CD8-positive, alpha-beta memory T cell (primary cell): ENCODE data around the gene SLC37A1. TPM values are rescaled to one million over a fixed set of nuclear protein-coding genes. Genes with fewer than 3 reads are reported as not detected.

Experiments
- CTCF ChIA-PET: fragments of 350-600 bp; sonication (Branson Sonifier 250); formaldehyde crosslinking; loops from one replicate; lab custom pipeline; 2021; ENCODE audit warnings: antibody characterized with exemption; lab: Charles Lee
- POLR2A ChIA-PET: fragments of 350-600 bp; sonication (Branson Sonifier 250); formaldehyde crosslinking; loops from one replicate; lab custom pipeline; 2021; ENCODE audit warnings: antibody characterized with exemption; lab: Charles Lee
- DNase-seq, 5 donors: peaks; one replicate each; pipeline versions ENCODE4 v3.0.0 to v3.0.0-alpha.2; 2020 to 2022; ENCODE audit warnings: mixed read lengths in 1 of 5
- H3K27ac ChIP-seq: one replicate; pipeline ENCODE4 v1.7.0; 2013; ENCODE audit warnings: low read depth, mild to moderate bottlenecking, low read length, moderate library complexity
- H3K27me3 ChIP-seq: 2 replicates; pipeline ENCODE4 v1.7.0; 2013; ENCODE audit warnings: low read length, mild to moderate bottlenecking; ENCODE audit not compliant: insufficient read depth, poor library complexity, severe bottlenecking
- H3K36me3 ChIP-seq: 2 replicates; pipeline ENCODE4 v1.7.0; 2013; ENCODE audit warnings: mild to moderate bottlenecking, low read length, moderate library complexity; ENCODE audit not compliant: insufficient read depth
- H3K4me1 ChIP-seq: 2 replicates; pipeline ENCODE4 v1.7.0; 2013; ENCODE audit warnings: mild to moderate bottlenecking, low read length, moderate library complexity; ENCODE audit not compliant: insufficient read depth
- H3K4me3 ChIP-seq: 2 replicates; pipeline ENCODE4 v1.7.0; 2013; ENCODE audit warnings: mild to moderate bottlenecking, low read length
- H3K9me3 ChIP-seq: 2 replicates; pipeline ENCODE4 v1.7.0; 2013; ENCODE audit warnings: mild to moderate bottlenecking, low read length
- H3K27ac Mint-ChIP-seq, 8 donors: one replicate each; pipeline ENCODE4 v1.8.0; 2020 to 2021; ENCODE audit warnings: mixed read lengths in 8 of 8, mild to moderate bottlenecking in 6 of 8, inconsistent platforms in 3 of 8, moderate library complexity in 3 of 8
- H3K27me3 Mint-ChIP-seq, 2 donors: one replicate each; pipeline ENCODE4 v1.8.0; 2020 to 2021; ENCODE audit warnings: mixed read lengths in 2 of 2, mild to moderate bottlenecking in 1 of 2, moderate library complexity in 1 of 2
- H3K36me3 Mint-ChIP-seq, 3 donors: one replicate each; pipeline ENCODE4 v1.8.0; 2020 to 2021; ENCODE audit warnings: mixed read lengths in 3 of 3, inconsistent platforms in 1 of 3, mild to moderate bottlenecking in 1 of 3
- H3K4me1 Mint-ChIP-seq, 3 donors: one replicate each; pipeline ENCODE4 v1.8.0; 2020 to 2021; ENCODE audit warnings: mixed read lengths in 3 of 3, inconsistent platforms in 1 of 3, mild to moderate bottlenecking in 1 of 3
- H3K4me3 Mint-ChIP-seq, 7 donors: one replicate each; pipeline ENCODE4 v1.8.0; 2020 to 2021; ENCODE audit warnings: mixed read lengths in 7 of 7, mild to moderate bottlenecking in 6 of 7, moderate library complexity in 4 of 7, inconsistent platforms in 2 of 7
- H3K9me3 Mint-ChIP-seq, 5 donors: one replicate each; pipeline ENCODE4 v1.8.0; 2020 to 2022; ENCODE audit warnings: mixed read lengths in 5 of 5, mild to moderate bottlenecking in 3 of 5, moderate library complexity in 2 of 5, inconsistent platforms in 1 of 5
- polyA plus RNA-seq: library from polyadenylated mRNA; unstranded; fragments of 300-500 nt; fragmentation: Illumina TruSeq; gene quantifications from one replicate; pipeline ENCODE4 v1.2.3, GENCODE V29; 2021
- total RNA-seq, 2 experiments: library from RNA; stranded (reverse); gene quantifications; one replicate each; pipeline ENCODE4 v1.2.3, GENCODE V29; 2021

The SLC37A1 gene
- total and polyA plus RNA-seq, 3 experiments from 2014 or later, result 6.5 to 16.9 (median 16.6) TPM

GRCh38 chr21:42544544-42544943, 30.9 kb downstream of the SLC37A1 start:
- CTCF ChIA-PET, result no interaction called here
- Histone ChIP-seq H3K4me1 (peaks cover 4% of the 10 kb centered on the region), H3K27ac (peak overlapping the region; percentile 70), H3K36me3 (peaks cover 8% of the 10 kb centered on the region), H3K27me3 (no peaks in the 10 kb centered on the region), H3K4me3 (no peak overlapping the region), H3K9me3 (no peaks in the 10 kb centered on the region)
- POLR2A ChIA-PET, result no interaction called here
- Mint-ChIP-seq H3K27ac (peak overlapping the region in 1 of 8 donors; percentile 50), H3K27me3 (no peaks in the 10 kb centered on the region), H3K9me3 (no peaks in the 10 kb centered on the region), H3K36me3 (peaks cover 13 to 92% (median 25%) of the 10 kb centered on the region in 3 donors), H3K4me1 (peaks cover 0 to 9% (median 9%) of the 10 kb centered on the region in 3 donors), H3K4me3 (no peak overlapping the region)
- no peak for DNase-seq

- Mint-ChIP-seq H3K9me3 (no peaks in the 10 kb centered on the region), H3K27ac (peak overlapping the region in 4 of 8 donors; percentile 26 to 70 (median 37)), H3K4me3 (peak overlapping the region in 1 of 7 donors; percentile 15), H3K4me1 (peaks cover 0 to 9% (median 9%) of the 10 kb centered on the region in 3 donors), H3K36me3 (peaks cover 13 to 91% (median 28%) of the 10 kb centered on the region in 3 donors), H3K27me3 (no peaks in the 10 kb centered on the region)
- peaks cover 8% of the 10 kb centered on the region for H3K36me3 ChIP-seq
- H3K4me1 ChIP-seq, result peaks cover 4% of the 10 kb centered on the region
- H3K4me3 ChIP-seq, result no peak overlapping the region
- H3K27me3 ChIP-seq, result no peaks in the 10 kb centered on the region
- CTCF ChIA-PET, result no interaction called here
- H3K27ac ChIP-seq, result peak overlapping the region; percentile 70
- no peak for DNase-seq
- no peaks in the 10 kb centered on the region for H3K9me3 ChIP-seq
- POLR2A ChIA-PET, result no interaction called here
Measured at GRCh38 chr21:42545317-42545716, 31.7 kb downstream of the SLC37A1 start.

GRCh38 chr21:42545745-42546144, 32.1 kb downstream of the SLC37A1 start:
- Histone ChIP-seq H3K27me3 (no peaks in the 10 kb centered on the region), H3K4me3 (no peak overlapping the region), H3K27ac (peak overlapping the region; percentile 70), H3K9me3 (no peaks in the 10 kb centered on the region), H3K4me1 (peaks cover 4% of the 10 kb centered on the region), H3K36me3 (peaks cover 8% of the 10 kb centered on the region)
- no peak for DNase-seq
- no peak overlapping the region for H3K4me3 Mint-ChIP-seq
- peaks cover 0 to 9% (median 9%) of the 10 kb centered on the region in 3 donors for H3K4me1 Mint-ChIP-seq
- H3K9me3 Mint-ChIP-seq, result no peaks in the 10 kb centered on the region
- H3K27me3 Mint-ChIP-seq, result no peaks in the 10 kb centered on the region
- CTCF ChIA-PET, result no interaction called here
- peaks cover 13 to 90% (median 26%) of the 10 kb centered on the region in 3 donors for H3K36me3 Mint-ChIP-seq
- POLR2A ChIA-PET, result no interaction called here
- peak overlapping the region in 1 of 8 donors; percentile 36 for H3K27ac Mint-ChIP-seq

- Histone ChIP-seq H3K4me3 (no peak overlapping the region), H3K9me3 (no peaks in the 10 kb centered on the region), H3K27ac (peak overlapping the region; percentile 70), H3K27me3 (no peaks in the 10 kb centered on the region), H3K4me1 (peaks cover 4% of the 10 kb centered on the region), H3K36me3 (peaks cover 8% of the 10 kb centered on the region)
- Mint-ChIP-seq H3K27ac (peak overlapping the region in 1 of 8 donors; percentile 71), H3K4me3 (no peak overlapping the region), H3K27me3 (no peaks in the 10 kb centered on the region), H3K9me3 (no peaks in the 10 kb centered on the region), H3K4me1 (peaks cover 0 to 9% (median 9%) of the 10 kb centered on the region in 3 donors), H3K36me3 (peaks cover 17 to 88% (median 30%) of the 10 kb centered on the region in 3 donors)
- POLR2A ChIA-PET, result no interaction called here
- CTCF ChIA-PET, result no interaction called here
- DNase-seq, result peak in 1 of 5 donors; percentile 13
Measured at GRCh38 chr21:42546433-42546832, 32.8 kb downstream of the SLC37A1 start.

GRCh38 chr21:42547001-42547905, 33.6 kb downstream of the SLC37A1 start:
- Histone ChIP-seq H3K4me1 (peaks cover 4% of the 10 kb centered on the region), H3K9me3 (no peaks in the 10 kb centered on the region), H3K27me3 (no peaks in the 10 kb centered on the region), H3K36me3 (peaks cover 8% of the 10 kb centered on the region), H3K4me3 (no peak overlapping the region), H3K27ac (peak overlapping the region; percentile 70)
- ChIA-PET CTCF (no interaction called here), POLR2A (no interaction called here)
- Mint-ChIP-seq H3K36me3 (peaks cover 17 to 86% (median 30%) of the 10 kb centered on the region in 3 donors), H3K27ac (peak overlapping the region in 2 of 8 donors; percentile 17 to 75), H3K4me1 (peaks cover 0 to 9% (median 9%) of the 10 kb centered on the region in 3 donors), H3K27me3 (no peaks in the 10 kb centered on the region), H3K4me3 (no peak overlapping the region), H3K9me3 (no peaks in the 10 kb centered on the region)
- DNase-seq, result peak in 1 of 5 donors; percentile 39

- CTCF ChIA-PET, result no interaction called here
- peaks cover 17 to 82% (median 30%) of the 10 kb centered on the region in 3 donors for H3K36me3 Mint-ChIP-seq
Measured at GRCh38 chr21:42547906-42548365, 34.3 kb downstream of the SLC37A1 start.

GRCh38 chr21:42548687-42549406, 35.2 kb downstream of the SLC37A1 start:
- Histone ChIP-seq H3K4me1 (peaks cover 4% of the 10 kb centered on the region), H3K27ac (peak overlapping the region; percentile 70), H3K27me3 (no peaks in the 10 kb centered on the region), H3K4me3 (no peak overlapping the region), H3K9me3 (no peaks in the 10 kb centered on the region), H3K36me3 (peaks cover 4% of the 10 kb centered on the region)
- Mint-ChIP-seq H3K4me1 (peaks cover 0 to 9% (median 9%) of the 10 kb centered on the region in 3 donors), H3K27ac (no peak overlapping the region), H3K9me3 (no peaks in the 10 kb centered on the region), H3K36me3 (peaks cover 17 to 80% (median 25%) of the 10 kb centered on the region in 3 donors), H3K4me3 (no peak overlapping the region), H3K27me3 (no peaks in the 10 kb centered on the region)
- POLR2A ChIA-PET, result no interaction called here
- no peak for DNase-seq
- CTCF ChIA-PET, result no interaction called here

More at GRCh38 chr21:42547906-42548365, 34.3 kb downstream of the SLC37A1 start:
- POLR2A ChIA-PET, result no interaction called here
- Mint-ChIP-seq H3K27ac (peak overlapping the region in 2 of 8 donors; percentile 66 to 75), H3K4me3 (no peak overlapping the region), H3K27me3 (no peaks in the 10 kb centered on the region), H3K9me3 (no peaks in the 10 kb centered on the region), H3K4me1 (peaks cover 0 to 9% (median 9%) of the 10 kb centered on the region in 3 donors)
- Histone ChIP-seq H3K36me3 (peaks cover 8% of the 10 kb centered on the region), H3K4me1 (peaks cover 4% of the 10 kb centered on the region), H3K4me3 (no peak overlapping the region), H3K9me3 (no peaks in the 10 kb centered on the region), H3K27ac (peak overlapping the region; percentile 70), H3K27me3 (no peaks in the 10 kb centered on the region)
- DNase-seq, result no peak
